Ectodermal cell (in vitro differentiated cells): ENCODE results near the gene CPAMD8.
"Not testable (repeated sequence)": the region's sequence is repeated elsewhere in the genome, so short reads cannot be mapped to it uniquely, and the experiment has no call there.

Source experiments
- H3K27ac ChIP-seq: 2 replicates; pipeline ENCODE4 v1.7.0; 2013; ENCODE audit warnings: mild to moderate bottlenecking, low read depth, low read length; ENCODE audit not compliant: insufficient read depth, poor library complexity, severe bottlenecking
- H3K27me3 ChIP-seq: 2 replicates; pipeline ENCODE4 v1.7.0; 2013; ENCODE audit warnings: mild to moderate bottlenecking, low read length; ENCODE audit not compliant: insufficient read depth, control insufficient read depth, poor library complexity, severe bottlenecking
- H3K36me3 ChIP-seq: one replicate; pipeline ENCODE4 v1.7.0; 2013; ENCODE audit warnings: low read length; ENCODE audit not compliant: control insufficient read depth, insufficient read depth
- H3K4me1 ChIP-seq: one replicate; pipeline ENCODE4 v1.7.0; 2013; ENCODE audit warnings: low read length; ENCODE audit not compliant: control insufficient read depth, insufficient read depth
- H3K4me3 ChIP-seq: 2 replicates; pipeline ENCODE4 v1.7.0; 2013; ENCODE audit warnings: low read depth, low read length, control low read depth; ENCODE audit not compliant: insufficient read depth
- H3K9me3 ChIP-seq: 2 replicates; pipeline ENCODE4 v1.7.0; 2013; ENCODE audit warnings: mild to moderate bottlenecking, low read length, moderate library complexity; ENCODE audit not compliant: control insufficient read depth
- WGBS, 2 experiments: methylation state at CpG; one replicate each; pipeline ENCODE4 v1.1.7; 2013; ENCODE audit warnings: missing lambda C conversion rate in 2 of 2; 5-methylcytosine and 5-hydroxymethylcytosine counted together

Gene CPAMD8

GRCh38 chr19:16942583-16942982 lies 84.0 kb downstream of the CPAMD8 start:
- Histone ChIP-seq H3K9me3 (no peaks in the 10 kb centered on the region), H3K4me3 (no peak overlapping the region), H3K27me3 (no peaks in the 10 kb centered on the region), H3K27ac (no peak overlapping the region), H3K4me1 (no peaks in the 10 kb centered on the region), H3K36me3 (no peaks in the 10 kb centered on the region)
- WGBS, 2 experiments, result 92 to 93% methylated on average over 6 of the region's 6 CpGs

DNA sequence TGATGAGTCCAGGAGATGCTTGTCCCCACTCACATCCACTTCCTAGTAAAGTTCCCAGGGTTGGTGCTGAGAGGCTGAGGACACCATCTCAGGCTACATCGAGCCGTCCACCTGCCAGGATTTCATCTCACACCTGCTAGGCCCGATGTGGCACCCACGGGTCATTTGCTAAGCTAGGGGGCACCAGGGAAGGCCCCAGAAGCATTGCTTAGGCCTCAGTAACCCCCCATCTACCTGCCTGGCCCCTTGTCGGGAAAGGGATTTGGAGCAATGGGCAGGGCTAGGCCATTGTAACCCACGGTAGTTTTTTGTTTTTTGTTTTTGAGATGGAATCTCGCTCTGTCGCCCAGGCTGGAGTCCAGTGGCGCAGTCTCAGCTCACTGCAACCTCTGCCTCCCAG lies 86.0 kb downstream of the CPAMD8 start:
- H3K4me3 ChIP-seq, result no peak overlapping the region
- H3K4me1 ChIP-seq, result no peaks in the 10 kb centered on the region
- no peaks in the 10 kb centered on the region for H3K27me3 ChIP-seq
- H3K9me3 ChIP-seq, result no peaks in the 10 kb centered on the region
- no peaks in the 10 kb centered on the region for H3K36me3 ChIP-seq
- no peak overlapping the region for H3K27ac ChIP-seq
- 89 to 91% methylated on average over 9 of the region's 9 CpGs for WGBS, 2 experiments

GRCh38 chr19:16940063-16940462 lies 86.5 kb downstream of the CPAMD8 start:
- H3K9me3 ChIP-seq, H3K4me3 ChIP-seq, H3K27ac ChIP-seq, H3K27me3 ChIP-seq, H3K4me1 ChIP-seq, H3K36me3 ChIP-seq: not testable (repeated sequence)
- 89 to 90% methylated on average over 4 to 7 of the region's 7 CpGs for WGBS, 2 experiments

- WGBS, 2 experiments, result 87 to 90% methylated on average over 11 of the region's 11 CpGs
- no peaks in the 10 kb centered on the region for H3K9me3 ChIP-seq
- no peak overlapping the region for H3K27ac ChIP-seq
- no peak overlapping the region for H3K4me3 ChIP-seq
- H3K27me3 ChIP-seq, result no peaks in the 10 kb centered on the region
- H3K4me1 ChIP-seq, result no peaks in the 10 kb centered on the region
- H3K36me3 ChIP-seq, result no peaks in the 10 kb centered on the region
Observed at GRCh38 chr19:16938211-16938610, 88.4 kb downstream of the CPAMD8 start.

- H3K27me3 ChIP-seq, H3K36me3 ChIP-seq, H3K9me3 ChIP-seq, H3K4me1 ChIP-seq, H3K4me3 ChIP-seq, H3K27ac ChIP-seq: not testable (repeated sequence)
- 90 to 94% methylated on average over 12 of the region's 12 CpGs for WGBS, 2 experiments
Observed at GRCh38 chr19:16937796-16938195, 88.8 kb downstream of the CPAMD8 start.

- WGBS, 2 experiments, result 72 to 75% methylated on average over 2 of the region's 2 CpGs
- H3K9me3 ChIP-seq, result no peaks in the 10 kb centered on the region
Observed at GRCh38 chr19:16936901-16937300, 89.7 kb downstream of the CPAMD8 start.

GRCh38 chr19:16934489-16934888 lies 92.1 kb downstream of the CPAMD8 start:
- Histone ChIP-seq H3K27ac (no peak overlapping the region), H3K4me3 (no peak overlapping the region), H3K27me3 (no peaks in the 10 kb centered on the region), H3K36me3 (no peaks in the 10 kb centered on the region), H3K9me3 (no peaks in the 10 kb centered on the region), H3K4me1 (no peaks in the 10 kb centered on the region)
- 78% methylated on average over 1 of the region's 1 CpG; no CpG with 5 or more reads in 1 of the 2 experiments for WGBS, 2 experiments

More at GRCh38 chr19:16936901-16937300, 89.7 kb downstream of the CPAMD8 start:
- Histone ChIP-seq H3K4me1 (no peaks in the 10 kb centered on the region), H3K27ac (no peak overlapping the region), H3K36me3 (no peaks in the 10 kb centered on the region), H3K27me3 (no peaks in the 10 kb centered on the region), H3K4me3 (no peak overlapping the region)

DNA sequence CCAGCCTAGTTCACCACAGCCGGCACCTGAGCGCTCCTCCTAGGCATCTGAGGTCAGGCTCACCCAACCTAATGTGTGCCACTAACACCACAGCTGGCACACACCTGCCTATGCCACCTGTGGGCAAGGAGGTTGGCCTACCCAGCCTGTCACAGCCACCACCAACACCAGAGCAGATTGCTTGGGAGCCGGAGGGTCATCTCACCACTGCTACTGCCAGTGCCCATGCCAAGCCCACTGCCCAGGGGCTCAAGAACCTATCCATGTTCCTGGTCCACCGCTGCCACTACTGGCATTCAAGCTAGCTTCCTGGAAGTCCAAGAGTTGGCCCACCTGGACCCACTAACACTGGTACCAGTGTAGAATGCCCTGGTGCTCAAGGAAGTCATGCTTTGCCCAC lies 95.3 kb downstream of the CPAMD8 start:
- WGBS, 2 experiments, result 91 to 92% methylated on average over 4 of the region's 4 CpGs

GRCh38 chr19:16930753-16931152 lies 95.9 kb downstream of the CPAMD8 start:
- Histone ChIP-seq H3K27me3 (no peaks in the 10 kb centered on the region), H3K9me3 (no peaks in the 10 kb centered on the region)
- WGBS, 2 experiments, result 80% methylated on average over 5 of the region's 5 CpGs

More for the DNA sequence above, 95.3 kb downstream of the CPAMD8 start:
- H3K27ac ChIP-seq, result no peak overlapping the region
- no peaks in the 10 kb centered on the region for H3K9me3 ChIP-seq
- no peaks in the 10 kb centered on the region for H3K36me3 ChIP-seq
- H3K4me1 ChIP-seq, result no peaks in the 10 kb centered on the region
- no peak overlapping the region for H3K4me3 ChIP-seq
- H3K27me3 ChIP-seq, result no peaks in the 10 kb centered on the region

GRCh38 chr19:16928916-16929315 lies 97.7 kb downstream of the CPAMD8 start:
- Histone ChIP-seq H3K27me3 (no peaks in the 10 kb centered on the region), H3K4me3 (no peak overlapping the region), H3K9me3 (no peaks in the 10 kb centered on the region), H3K4me1 (no peaks in the 10 kb centered on the region), H3K36me3 (no peaks in the 10 kb centered on the region), H3K27ac (no peak overlapping the region)
- WGBS, 2 experiments, result 96% methylated on average over 10 of the region's 10 CpGs

More at GRCh38 chr19:16930753-16931152, 95.9 kb downstream of the CPAMD8 start:
- no peaks in the 10 kb centered on the region for H3K36me3 ChIP-seq
- H3K4me1 ChIP-seq, result no peaks in the 10 kb centered on the region
- H3K4me3 ChIP-seq, result no peak overlapping the region
- H3K27ac ChIP-seq, result no peak overlapping the region

GRCh38 chr19:16928351-16928750 lies 98.3 kb downstream of the CPAMD8 start:
- no peak overlapping the region for H3K4me3 ChIP-seq
- H3K9me3 ChIP-seq, result no peaks in the 10 kb centered on the region
- 97% methylated on average over 2 of the region's 2 CpGs for WGBS, 2 experiments

More at GRCh38 chr19:16928351-16928750, 98.3 kb downstream of the CPAMD8 start:
- no peaks in the 10 kb centered on the region for H3K36me3 ChIP-seq
- H3K27me3 ChIP-seq, result no peaks in the 10 kb centered on the region
- no peak overlapping the region for H3K27ac ChIP-seq
- H3K4me1 ChIP-seq, result no peaks in the 10 kb centered on the region
